Measurements from ENCODE around the gene PAQR9.

PAQR9 gene

GRCh38 chr3:142915636-142916035 lies 47.8 kb downstream of the PAQR9 start:
- H3K36me3 ChIP-seq = no peaks in the 10 kb centered on the region
- H3K4me3 ChIP-seq (ENCODE audit: low read depth in 1 of 2, low read length in 1 of 2) = no peak overlapping the region
- no peak for TF ChIP-seq CTCF (IDR thresholded peaks at IDR 0.05)
- no peaks in the 10 kb centered on the region for H3K9me3 ChIP-seq
- H3K4me1 ChIP-seq (ENCODE audit: control insufficient read depth in 1 of 2, insufficient read depth in 1 of 2, low read depth in 1 of 2, low read length in 1 of 2) = no peaks in the 10 kb centered on the region
- no peak overlapping the region for H3K27ac ChIP-seq
- no peaks in the 10 kb centered on the region for H3K27me3 ChIP-seq

GRCh38 chr3:142914286-142914811 lies 49.1 kb downstream of the PAQR9 start:
- Histone ChIP-seq H3K27ac (no peak overlapping the region), H3K4me3 (ENCODE audit: low read depth in 1 of 2, low read length in 1 of 2) (no peak overlapping the region)
- no peak for TF ChIP-seq CTCF (IDR thresholded peaks at IDR 0.05)

GRCh38 chr3:142913432-142913831 lies 50.0 kb downstream of the PAQR9 start:
- H3K4me1 ChIP-seq (ENCODE audit: control insufficient read depth in 1 of 2, insufficient read depth in 1 of 2, low read depth in 1 of 2, low read length in 1 of 2) = no peaks in the 10 kb centered on the region
- H3K36me3 ChIP-seq = no peaks in the 10 kb centered on the region
- no peak overlapping the region for H3K4me3 ChIP-seq (ENCODE audit: low read depth in 1 of 2, low read length in 1 of 2)
- no peaks in the 10 kb centered on the region for H3K27me3 ChIP-seq
- H3K9me3 ChIP-seq = no peaks in the 10 kb centered on the region
- no peak overlapping the region for H3K27ac ChIP-seq
- no peak for TF ChIP-seq CTCF (IDR thresholded peaks at IDR 0.05)

More at GRCh38 chr3:142914286-142914811, 49.1 kb downstream of the PAQR9 start:
- Histone ChIP-seq H3K36me3 (no peaks in the 10 kb centered on the region), H3K27me3 (no peaks in the 10 kb centered on the region), H3K4me1 (ENCODE audit: control insufficient read depth in 1 of 2, insufficient read depth in 1 of 2, low read depth in 1 of 2, low read length in 1 of 2) (no peaks in the 10 kb centered on the region), H3K9me3 (no peaks in the 10 kb centered on the region)

GRCh38 chr3:142912402-142913172 lies 50.9 kb downstream of the PAQR9 start:
- no peak for TF ChIP-seq CTCF (IDR thresholded peaks at IDR 0.05)
- Histone ChIP-seq H3K4me3 (ENCODE audit: low read depth in 1 of 2, low read length in 1 of 2) (no peak overlapping the region), H3K9me3 (no peaks in the 10 kb centered on the region), H3K36me3 (no peaks in the 10 kb centered on the region), H3K4me1 (ENCODE audit: control insufficient read depth in 1 of 2, insufficient read depth in 1 of 2, low read depth in 1 of 2, low read length in 1 of 2) (no peaks in the 10 kb centered on the region), H3K27me3 (no peaks in the 10 kb centered on the region), H3K27ac (no peak overlapping the region)

All from neutrophil (primary cell).